GM18511 (cell line): ENCODE data around the gene AGAP1.

ENCODE experiments used
- ATAC-seq: cut with Tn5 transposase; IDR thresholded peaks from one replicate; pipeline ENCODE4 v1.9.1; 2021; ENCODE audit warnings: mild to moderate bottlenecking, moderate library complexity; ENCODE audit not compliant: unreplicated experiment

AGAP1 gene

GRCh38 chr2:235546151-235546435, 52.2 kb downstream of the AGAP1 start:
- no peak for ATAC-seq

- no peak for ATAC-seq
Measured at GRCh38 chr2:235546436-235546835, 52.6 kb downstream of the AGAP1 start.

- no peak for ATAC-seq
Measured at GRCh38 chr2:235549735-235550377, 56.0 kb downstream of the AGAP1 start.

GRCh38 chr2:235550378-235550760, 56.5 kb downstream of the AGAP1 start:
- no peak for ATAC-seq

DNA sequence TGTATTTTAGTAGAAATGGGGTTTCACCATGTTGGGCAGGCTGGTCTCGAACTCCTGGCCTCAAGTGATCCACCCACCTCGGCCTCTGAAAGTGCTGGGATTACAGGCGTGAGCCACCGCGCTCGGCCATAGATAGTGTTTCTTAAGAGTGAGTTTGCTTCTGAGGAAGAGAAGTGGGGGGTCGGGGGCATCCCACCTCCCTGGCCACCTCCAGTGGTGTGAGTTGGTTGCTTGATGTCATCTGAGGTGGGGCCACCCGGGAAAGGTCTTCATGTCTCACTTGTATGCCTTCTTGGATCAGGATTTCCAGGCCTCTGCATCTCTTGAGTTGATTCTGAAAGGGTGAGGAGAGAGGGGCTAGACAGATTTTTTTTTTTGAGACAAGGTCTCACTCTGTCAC, 57.1 kb downstream of the AGAP1 start:
- ATAC-seq: no peak

GRCh38 chr2:235551965-235552364, 58.1 kb downstream of the AGAP1 start:
- no peak for ATAC-seq

- no peak for ATAC-seq
Measured at GRCh38 chr2:235552671-235553070, 58.8 kb downstream of the AGAP1 start.

- no peak for ATAC-seq
Measured at GRCh38 chr2:235553291-235553690, 59.4 kb downstream of the AGAP1 start.

GRCh38 chr2:235553696-235554100, 59.9 kb downstream of the AGAP1 start:
- ATAC-seq: no peak

GRCh38 chr2:235554385-235554784, 60.5 kb downstream of the AGAP1 start:
- ATAC-seq: no peak

DNA sequence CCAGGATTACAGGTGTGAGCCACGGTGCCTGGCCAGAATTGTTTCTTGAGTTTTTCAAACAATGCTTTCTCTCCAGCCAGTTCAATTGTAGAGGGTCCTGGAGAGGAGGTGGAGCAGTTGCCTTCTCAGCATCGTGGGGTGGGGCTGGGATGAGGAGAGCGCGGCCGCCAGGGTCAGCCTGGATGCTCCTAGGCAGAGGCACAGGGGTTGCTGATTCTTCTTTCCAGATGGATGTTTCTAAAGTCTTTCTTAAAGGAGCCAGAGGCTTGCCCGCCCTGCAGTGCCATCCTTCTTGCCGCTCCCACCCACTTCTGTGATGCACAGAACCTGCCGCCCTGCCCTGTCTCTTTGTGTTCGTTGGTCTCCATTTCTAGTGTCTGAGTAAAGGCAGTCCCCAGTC, 61.1 kb downstream of the AGAP1 start:
- ATAC-seq: no peak

- ATAC-seq: no peak
Measured at GRCh38 chr2:235555371-235555770, 61.5 kb downstream of the AGAP1 start.

DNA sequence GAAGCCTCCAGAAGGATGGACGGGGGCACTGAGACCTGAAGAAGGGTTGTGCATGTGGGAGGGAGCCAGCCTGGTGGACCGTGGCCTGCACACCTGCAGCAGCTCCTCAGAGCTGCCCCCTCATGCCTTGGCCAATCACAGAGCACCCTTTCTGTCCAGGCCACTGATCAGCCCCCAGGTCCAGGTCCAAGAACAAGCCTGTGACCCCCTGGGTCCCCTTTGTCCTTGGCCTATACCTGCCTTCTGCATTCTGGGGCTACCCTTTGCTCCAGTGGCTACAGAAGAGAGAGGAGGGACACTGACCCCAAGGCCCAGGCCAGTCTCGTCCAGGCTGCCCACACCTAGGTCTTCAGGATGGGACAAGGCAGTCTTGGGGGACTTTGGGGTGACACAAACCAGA, 62.2 kb downstream of the AGAP1 start:
- ATAC-seq: no peak

DNA sequence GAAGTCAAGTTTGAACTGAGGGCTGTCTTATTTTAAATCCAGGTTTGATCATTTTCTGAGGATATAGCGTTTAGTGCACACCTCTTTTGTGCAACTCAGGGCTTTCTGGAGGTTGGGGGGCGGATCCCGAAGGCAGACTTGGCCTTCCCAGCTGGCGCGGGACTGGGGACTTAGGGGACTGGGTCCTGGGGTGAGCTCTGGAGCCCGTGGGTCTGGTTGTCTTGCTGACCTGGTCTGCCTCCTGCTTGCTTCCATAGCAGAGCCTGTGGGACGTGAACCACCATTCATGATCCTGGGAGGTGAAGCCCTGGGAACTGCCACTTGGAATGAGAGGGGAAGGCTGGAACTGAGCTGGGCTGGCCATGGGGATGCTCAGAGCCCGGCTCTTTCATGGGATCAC, 63.1 kb downstream of the AGAP1 start:
- ATAC-seq: no peak

DNA sequence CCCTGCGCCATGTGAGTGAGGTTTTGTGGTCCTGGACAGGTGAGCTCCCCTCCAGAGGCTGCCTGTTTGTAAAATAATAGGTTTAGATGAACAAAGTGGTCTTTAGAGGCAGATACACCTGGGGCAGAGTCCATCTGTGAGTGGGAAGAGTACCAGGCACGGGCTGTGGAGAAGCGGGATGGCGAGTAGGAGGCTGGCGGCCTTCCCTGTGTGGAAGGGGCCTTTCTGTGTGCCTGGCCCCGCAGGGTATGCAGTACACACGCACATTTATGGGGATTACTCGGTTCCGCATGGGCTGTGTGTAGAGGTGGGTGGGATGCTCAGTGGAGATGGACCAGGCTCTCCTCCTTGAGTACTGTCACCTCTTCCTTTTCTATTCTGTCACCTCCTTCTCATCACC, 64.1 kb downstream of the AGAP1 start:
- no peak for ATAC-seq

DNA sequence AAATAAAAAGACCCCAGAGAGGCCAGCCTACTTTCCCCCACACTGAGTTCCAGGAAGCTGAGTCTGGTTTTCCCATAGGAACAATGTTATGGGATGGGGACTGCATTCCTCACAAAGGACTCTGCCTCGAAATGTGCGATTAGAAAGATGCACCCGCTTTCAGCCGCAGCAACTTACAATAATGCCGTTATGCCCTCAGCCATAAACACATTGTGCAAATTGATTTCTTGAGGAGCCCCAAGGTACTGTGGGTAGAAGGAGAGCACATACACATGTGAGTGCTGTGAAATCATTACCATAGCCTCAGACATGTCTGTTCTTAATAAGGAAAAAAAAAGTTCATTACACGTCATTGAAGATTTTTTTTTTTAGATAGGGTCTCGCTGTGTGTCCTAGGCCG, 64.7 kb downstream of the AGAP1 start:
- no peak for ATAC-seq

DNA sequence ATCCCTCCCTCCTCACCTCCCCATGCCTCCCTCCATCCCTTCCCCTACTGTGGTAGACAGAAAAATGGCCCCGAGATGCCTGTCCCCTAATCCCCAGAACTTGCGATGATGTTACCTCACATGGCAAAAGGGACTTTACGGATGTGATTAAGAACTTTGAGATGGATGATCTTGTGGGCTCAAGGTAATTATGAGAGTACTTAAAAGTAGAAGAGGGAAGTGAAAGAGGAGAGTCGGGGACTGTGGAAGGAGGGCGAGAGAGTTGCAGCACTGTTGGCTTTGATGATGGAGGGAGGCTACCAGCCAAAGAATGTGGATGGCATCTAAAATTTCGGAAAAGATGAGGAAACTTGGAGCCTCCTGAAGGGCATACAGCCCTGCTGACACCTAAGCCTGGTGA, 66.5 kb downstream of the AGAP1 start:
- ATAC-seq: peak; percentile 77

DNA sequence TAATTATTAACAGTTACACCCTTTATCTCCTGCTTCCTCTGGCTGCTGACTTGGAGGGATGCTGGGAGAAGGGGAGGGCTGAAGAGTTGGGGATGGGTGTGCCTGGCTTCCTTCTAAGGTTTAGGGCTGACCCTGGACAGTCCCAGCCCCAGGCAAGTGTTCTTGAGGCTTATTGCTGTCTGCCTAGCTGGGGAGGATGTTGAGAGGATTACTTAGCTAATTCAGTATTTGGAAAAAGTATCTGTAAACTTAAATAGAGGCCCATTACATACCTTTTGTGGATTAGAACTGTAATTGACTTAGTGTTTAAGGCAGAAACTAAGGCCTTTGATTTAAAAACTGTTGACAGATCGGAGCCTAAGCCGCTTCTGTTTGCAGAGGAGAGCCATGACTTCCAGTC, 67.6 kb downstream of the AGAP1 start:
- no peak for ATAC-seq

GRCh38 chr2:235562065-235562747, 68.4 kb downstream of the AGAP1 start:
- no peak for ATAC-seq

- ATAC-seq: no peak
Measured at GRCh38 chr2:235563056-235563910, 69.4 kb downstream of the AGAP1 start.

GRCh38 chr2:235564066-235564465, 70.2 kb downstream of the AGAP1 start:
- no peak for ATAC-seq

DNA sequence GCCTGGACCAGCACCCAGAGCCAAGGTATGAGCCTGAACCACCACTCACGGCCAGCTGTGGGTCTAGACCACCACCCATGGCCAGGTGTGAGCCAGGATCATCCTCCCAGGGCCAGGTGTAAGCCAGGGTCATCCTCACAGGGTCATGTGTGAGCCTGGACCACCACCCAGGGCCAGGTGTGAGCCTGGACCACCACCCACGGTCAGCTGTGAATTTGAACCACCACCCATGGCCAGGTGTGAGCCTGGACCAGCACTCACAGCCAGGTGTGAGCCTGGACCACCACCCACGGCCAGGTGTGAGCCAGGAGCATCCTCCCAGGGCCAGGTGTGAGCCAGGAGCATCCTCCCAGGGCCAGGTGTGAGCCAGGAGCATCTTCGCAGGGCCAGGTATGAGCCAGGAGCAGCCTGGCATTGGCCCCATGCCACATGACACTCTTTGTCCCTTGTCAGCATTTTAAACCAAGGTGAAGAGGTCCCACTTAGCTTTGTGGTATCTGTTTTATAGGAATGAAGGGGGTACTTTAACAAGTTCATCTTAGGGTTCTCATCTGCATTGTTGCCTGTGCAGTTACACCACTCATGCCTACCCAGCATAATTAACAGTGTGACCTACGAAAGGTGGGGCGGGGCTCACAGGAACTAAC, 71.2 kb downstream of the AGAP1 start:
- ATAC-seq: no peak
